NCI-H345 treated with DMSO at 0.1 percent for 48 hours (cell line): ENCODE results near the gene SIDT2.

Experiments
- DNase-seq: peaks from one replicate; lab custom pipeline; 2025; ENCODE audit not compliant: unreplicated experiment; lab: John Stamatoyannopoulos, UW

The SIDT2 gene

GRCh38 chr11:117188620-117189081 lies 10.1 kb downstream of the SIDT2 start:
- DNase-seq, result no peak

GRCh38 chr11:117189191-117189940 lies 10.8 kb downstream of the SIDT2 start:
- DNase-seq, result no peak

GRCh38 chr11:117189941-117190544 lies 11.5 kb downstream of the SIDT2 start:
- DNase-seq, result no peak

GRCh38 chr11:117191680-117192400 lies 13.3 kb downstream of the SIDT2 start:
- DNase-seq, result no peak

- DNase-seq, result no peak
Measured at GRCh38 chr11:117192401-117192875, 13.9 kb downstream of the SIDT2 start.

GRCh38 chr11:117193130-117194020 lies 14.8 kb downstream of the SIDT2 start:
- DNase-seq, result no peak

GRCh38 chr11:117194267-117194666 lies 15.7 kb downstream of the SIDT2 start:
- no peak for DNase-seq

- no peak for DNase-seq
Measured at GRCh38 chr11:117195258-117195657, 16.7 kb downstream of the SIDT2 start.

GRCh38 chr11:117195761-117196160 lies 17.2 kb downstream of the SIDT2 start:
- DNase-seq, result no peak

- DNase-seq, result no peak
Measured at GRCh38 chr11:117197006-117197405, 18.5 kb downstream of the SIDT2 start.

GRCh38 chr11:117197516-117198456 lies 19.2 kb downstream of the SIDT2 start:
- no peak for DNase-seq

GRCh38 chr11:117198613-117199012 lies 20.1 kb downstream of the SIDT2 start:
- DNase-seq, result no peak

GRCh38 chr11:117199053-117199915 lies 20.7 kb downstream of the SIDT2 start, which contains the start of gene TAGLN:
TAGLN (plus strand) TSS chr11:117199370; CDS start chr11:117203014, 3,644 bp downstream.
- DNase-seq, result no peak

GRCh38 chr11:117199916-117200812 lies 21.6 kb downstream of the SIDT2 start:
- no peak for DNase-seq

- no peak for DNase-seq
Measured at GRCh38 chr11:117200813-117201657, 22.5 kb downstream of the SIDT2 start.

- no peak for DNase-seq
Measured at GRCh38 chr11:117201658-117202305, 23.2 kb downstream of the SIDT2 start.
